SU-DHL-6 (cell line): Measurements from ENCODE around the gene PHLDA2.

ENCODE experiments used
- EZH2phosphoT487 ChIP-seq: fragments of 200-600 bp; sonication (generic), shearing (Covaris generic); conservative IDR thresholded peaks from 2 replicates; pipeline ENCODE4 v1.6.1; 2018; ENCODE audit warnings: mild to moderate bottlenecking, antibody characterized with exemption, low read length, moderate library complexity, mixed read lengths
- TF ChIP-seq, protein P1 (sequence below): fragments of 200-600 bp; sonication (generic); IDR thresholded peaks from one replicate; pipeline ENCODE4 v1.5.1; 2017; ENCODE audit warnings: antibody characterized with exemption, mild to moderate bottlenecking, low read length, moderate library complexity; ENCODE audit not compliant: insufficient read depth, poor library complexity, severe bottlenecking

DNA sequence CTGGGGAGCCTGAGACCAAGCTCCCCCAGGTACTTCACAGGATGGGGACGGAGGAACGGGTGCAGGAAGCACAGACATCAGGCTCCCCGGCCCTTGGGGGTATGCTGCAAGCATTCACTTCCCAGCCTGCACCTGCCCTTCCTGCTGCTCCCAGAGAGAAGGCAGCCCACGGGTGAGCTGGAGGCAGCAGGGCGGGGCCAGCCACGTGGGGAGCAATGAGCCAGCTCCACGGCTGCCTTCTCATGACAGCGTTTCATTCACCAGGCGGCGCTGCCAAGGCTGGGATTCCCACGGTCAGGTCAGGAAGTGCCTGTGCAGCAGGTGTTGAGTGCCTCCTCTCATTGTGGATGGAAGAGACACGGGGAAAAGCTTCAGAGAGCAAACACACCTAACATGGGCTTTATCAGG lies 14.5 kb upstream of the PHLDA2 start:
- TF ChIP-seq EZH2phosphoT487: no peak
- TF ChIP-seq, protein P1, sequence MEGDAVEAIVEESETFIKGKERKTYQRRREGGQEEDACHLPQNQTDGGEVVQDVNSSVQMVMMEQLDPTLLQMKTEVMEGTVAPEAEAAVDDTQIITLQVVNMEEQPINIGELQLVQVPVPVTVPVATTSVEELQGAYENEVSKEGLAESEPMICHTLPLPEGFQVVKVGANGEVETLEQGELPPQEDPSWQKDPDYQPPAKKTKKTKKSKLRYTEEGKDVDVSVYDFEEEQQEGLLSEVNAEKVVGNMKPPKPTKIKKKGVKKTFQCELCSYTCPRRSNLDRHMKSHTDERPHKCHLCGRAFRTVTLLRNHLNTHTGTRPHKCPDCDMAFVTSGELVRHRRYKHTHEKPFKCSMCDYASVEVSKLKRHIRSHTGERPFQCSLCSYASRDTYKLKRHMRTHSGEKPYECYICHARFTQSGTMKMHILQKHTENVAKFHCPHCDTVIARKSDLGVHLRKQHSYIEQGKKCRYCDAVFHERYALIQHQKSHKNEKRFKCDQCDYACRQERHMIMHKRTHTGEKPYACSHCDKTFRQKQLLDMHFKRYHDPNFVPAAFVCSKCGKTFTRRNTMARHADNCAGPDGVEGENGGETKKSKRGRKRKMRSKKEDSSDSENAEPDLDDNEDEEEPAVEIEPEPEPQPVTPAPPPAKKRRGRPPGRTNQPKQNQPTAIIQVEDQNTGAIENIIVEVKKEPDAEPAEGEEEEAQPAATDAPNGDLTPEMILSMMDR: no peak
